Endothelial cell of umbilical vein (primary cell): ENCODE measurements around the gene RTL10.

Experiments
- EZH2 ChIP-seq: IDR thresholded peaks from 2 replicates; pipeline ENCODE4 v1.6.1; 2012; ENCODE audit warnings: borderline replicate concordance, low read depth, mild to moderate bottlenecking, moderate library complexity, low read length, inconsistent platforms; ENCODE audit not compliant: severe bottlenecking
- POLR2AphosphoS5 ChIP-seq: IDR thresholded peaks from 2 replicates; pipeline ENCODE4 v1.6.1; 2012; ENCODE audit warnings: low read depth, mild to moderate bottlenecking, control low read depth, low read length, moderate library complexity; ENCODE audit not compliant: insufficient read depth

DNA sequence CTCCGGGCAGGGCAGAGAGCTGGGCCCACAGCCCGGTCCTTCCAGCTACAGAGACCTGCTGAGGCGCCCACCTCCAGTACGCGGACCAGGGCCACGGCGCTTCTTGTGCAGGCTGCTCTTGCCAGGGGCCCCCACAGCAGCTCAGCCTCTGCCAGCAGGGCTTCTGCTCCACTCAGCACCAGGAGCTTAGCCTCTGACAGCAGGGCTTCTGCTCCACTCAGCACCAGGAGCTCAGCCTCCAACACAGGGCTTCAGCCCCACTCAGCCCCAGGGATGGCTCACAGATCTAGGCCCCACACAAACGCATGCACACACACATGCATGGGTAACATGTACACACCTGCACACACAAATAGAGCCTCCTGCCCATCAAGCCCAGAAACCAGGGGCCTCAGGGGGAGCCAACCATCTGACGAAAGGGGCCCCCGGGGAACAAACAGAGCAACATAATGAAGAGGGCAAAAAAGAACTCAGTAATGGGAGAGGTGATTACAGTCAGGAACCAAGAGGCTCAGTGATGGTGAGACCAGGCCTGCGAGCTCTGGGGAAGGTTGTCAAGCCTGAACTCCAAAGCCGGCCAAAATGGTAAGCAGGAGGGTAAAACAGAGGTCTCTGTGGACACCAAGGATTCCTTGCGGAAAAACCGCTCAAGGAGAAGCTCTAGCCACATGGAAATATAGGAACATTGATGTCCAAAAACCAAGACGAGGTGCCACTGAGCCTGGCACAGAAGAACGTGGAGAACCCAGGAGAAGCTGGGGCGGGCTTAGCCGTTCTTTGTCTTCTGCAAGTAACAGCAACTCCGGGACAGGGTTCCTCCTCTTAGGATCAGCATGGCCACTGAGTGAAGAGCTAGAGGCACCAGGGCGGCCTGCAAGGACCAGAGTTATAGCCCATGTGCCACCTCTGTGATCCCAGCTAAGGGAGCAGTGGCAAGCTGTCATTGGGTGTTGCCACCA lies 46.5 kb downstream of the RTL10 start:
- TF ChIP-seq POLR2AphosphoS5 (no peak), EZH2 (no peak)
